NB4 (cell line): ENCODE measurements around the gene CHD6.

ENCODE experiments used
- CTCF ChIP-seq: IDR thresholded peaks from one replicate; pipeline ENCODE4 v1.5.1; 2012; ENCODE audit warnings: low read depth, low read length
- MYC ChIP-seq: IDR thresholded peaks from 2 replicates; pipeline ENCODE4 v1.6.1; 2011; ENCODE audit warnings: low read depth, low read length
- POLR2A ChIP-seq: IDR thresholded peaks from 2 replicates; pipeline ENCODE4 v1.6.1; 2011; ENCODE audit warnings: mild to moderate bottlenecking; ENCODE audit not compliant: insufficient read length; ENCODE audit errors: extremely low read depth

GRCh38 chr20:41408986-41409385, 209.2 kb downstream of the CHD6 start:
- TF ChIP-seq MYC, result no peak
- no peak for TF ChIP-seq CTCF
- TF ChIP-seq POLR2A, result no peak
